Endothelial cell of umbilical vein (primary cell): ENCODE data around the gene OR1F1. TPM values are rescaled to one million over a fixed set of nuclear protein-coding genes. Genes with fewer than 3 reads are reported as not detected.

Experiments used
- BruUV-seq: library from RNA; stranded (reverse); fragments of 400-500 nt; replicated peaks from 2 replicates; lab custom pipeline; 2021; lab: Mats Ljungman, UMichigan
- CTCF ChIA-PET: fragments of 300-600, 350-600 bp; sonication (Branson Sonifier 250); formaldehyde crosslinking; loops from one replicate; lab custom pipeline; 2021; ENCODE audit warnings: antibody characterized with exemption, inconsistent platforms; lab: Charles Lee
- POLR2A ChIA-PET: fragments of 300-600, 350-600 bp; sonication (Branson Sonifier 250); formaldehyde crosslinking; loops from one replicate; lab custom pipeline; 2021; ENCODE audit warnings: antibody characterized with exemption, inconsistent platforms; lab: Charles Lee
- DNase-seq: peaks from one replicate; pipeline ENCODE4 v3.0.0-alpha.2; 2011; ENCODE audit warnings: low read depth, low spot score
- FAIRE-seq: peaks from 2 replicates; lab custom pipeline; 2011; peaks lifted over from hg19 to GRCh38; lab: Jason Lieb, UNC
- H2AFZ ChIP-seq: 2 replicates; pipeline ENCODE4 v1.6.0; 2012; ENCODE audit warnings: low read depth, low read length, control low read depth, inconsistent platforms
- H3K27ac ChIP-seq: 2 replicates; pipeline ENCODE4 v1.5.1; 2011; ENCODE audit warnings: low read depth, mild to moderate bottlenecking, control low read depth, low read length, moderate library complexity; ENCODE audit not compliant: insufficient read depth
- H3K27me3 ChIP-seq, 2 experiments: 2 replicates each; pipeline versions ENCODE4 v1.6.0 to v1.6.1; 2011; ENCODE audit warnings: low read length in 2 of 2, mixed read lengths in 1 of 2; ENCODE audit not compliant: control insufficient read depth in 2 of 2, insufficient read depth in 2 of 2
- H3K36me3 ChIP-seq, 2 experiments: 2 replicates in 1 of 2; 3 replicates in 1 of 2; pipeline ENCODE4 v1.5.1; 2011; ENCODE audit warnings: low read length in 2 of 2, mild to moderate bottlenecking in 1 of 2, moderate library complexity in 1 of 2; ENCODE audit not compliant: control insufficient read depth in 2 of 2, insufficient read depth in 2 of 2; ENCODE audit errors: extremely low read depth in 1 of 2
- H3K4me1 ChIP-seq: 3 replicates; pipeline ENCODE4 v1.5.1; 2011; ENCODE audit warnings: mild to moderate bottlenecking, low read length; ENCODE audit not compliant: control insufficient read depth, insufficient read depth; ENCODE audit errors: extremely low read depth
- H3K4me2 ChIP-seq: 2 replicates; pipeline ENCODE4 v1.6.1; 2011; ENCODE audit warnings: low read length, control low read depth, mixed read lengths; ENCODE audit not compliant: insufficient read depth
- H3K4me3 ChIP-seq, 3 experiments: fragments of 200-600 bp in 1 of 3; sonication (generic), shearing (Covaris generic) in 1 of 3; replicated peaks in 1 of 3; 2 replicates each; pipeline ENCODE4 v1.5.1; 2011 to 2016; ENCODE audit warnings: control low read depth in 3 of 3, low read length in 3 of 3, mild to moderate bottlenecking in 2 of 3, inconsistent platforms in 1 of 3, low read depth in 1 of 3, moderate library complexity in 1 of 3; ENCODE audit not compliant: insufficient read depth in 1 of 3
- H3K79me2 ChIP-seq: 2 replicates; pipeline ENCODE4 v1.6.0; 2012; ENCODE audit warnings: low read length, inconsistent platforms; ENCODE audit not compliant: control insufficient read depth, insufficient read depth
- H3K9ac ChIP-seq: replicated peaks from 2 replicates; pipeline ENCODE3; 2011; ENCODE audit warnings: low read length, control low read depth; ENCODE audit not compliant: insufficient read depth; ENCODE audit errors: extremely low read depth
- H3K9me1 ChIP-seq: replicated peaks from 3 replicates; pipeline ENCODE4 v1.6.0; 2011; ENCODE audit warnings: mild to moderate bottlenecking, low read length; ENCODE audit not compliant: control insufficient read depth, insufficient read depth; ENCODE audit errors: extremely low read depth
- H3K9me3 ChIP-seq: replicated peaks from 2 replicates; pipeline ENCODE4 v1.5.1; 2012; ENCODE audit warnings: low read length, inconsistent platforms; ENCODE audit not compliant: control insufficient read depth, insufficient read depth
- H4K20me1 ChIP-seq: replicated peaks from 2 replicates; pipeline ENCODE3; 2011; ENCODE audit warnings: mild to moderate bottlenecking, low read length; ENCODE audit not compliant: control insufficient read depth, insufficient read depth; ENCODE audit errors: extremely low read depth
- EZH2 ChIP-seq: IDR thresholded peaks from 2 replicates; pipeline ENCODE4 v1.6.1; 2012; ENCODE audit warnings: borderline replicate concordance, low read depth, mild to moderate bottlenecking, moderate library complexity, low read length, inconsistent platforms; ENCODE audit not compliant: severe bottlenecking
- FOS ChIP-seq: IDR thresholded peaks from 2 replicates; pipeline ENCODE4 v1.6.1; 2011; ENCODE audit warnings: mild to moderate bottlenecking, low read length, moderate library complexity, borderline replicate concordance; ENCODE audit not compliant: insufficient read depth
- GATA2 ChIP-seq: IDR thresholded peaks from 2 replicates; pipeline ENCODE4 v1.7.0; 2011; ENCODE audit warnings: low read depth, mild to moderate bottlenecking, moderate library complexity, mixed read lengths, low read length; ENCODE audit not compliant: insufficient read length, insufficient read depth
- JUN ChIP-seq: IDR thresholded peaks from 2 replicates; pipeline ENCODE4 v1.6.1; 2011; ENCODE audit warnings: borderline replicate concordance, low read depth; ENCODE audit not compliant: insufficient read length, insufficient read depth
- MYC ChIP-seq: IDR thresholded peaks from one replicate; pipeline ENCODE4 v1.6.1; 2011; ENCODE audit warnings: mild to moderate bottlenecking, low read depth, low read length
- POLR2A ChIP-seq: IDR thresholded peaks from 2 replicates; pipeline ENCODE4 v1.6.1; 2012; ENCODE audit warnings: low read depth, mild to moderate bottlenecking, control low read depth, low read length
- POLR2AphosphoS5 ChIP-seq: IDR thresholded peaks from 2 replicates; pipeline ENCODE4 v1.6.1; 2012; ENCODE audit warnings: low read depth, mild to moderate bottlenecking, control low read depth, low read length, moderate library complexity; ENCODE audit not compliant: insufficient read depth
- dilution Hi-C: fragments of 300-500 bp; cut with MboI; formaldehyde crosslinking; loops from one replicate; pipeline ENCODE4 v1.15.0; 2019; ENCODE audit warnings: low sequenced_read_pairs; ENCODE audit not compliant: extremely low pct_ligation_motif_present
- intact Hi-C: fragments of 100-400 bp; cut with micrococcal nuclease; formaldehyde crosslinking; loops from one replicate; pipeline ENCODE4 v1.10.0; 2022
- polyA plus RNA-seq, 4 experiments: library from polyadenylated mRNA; depleted of rRNA in 3 of 4; stranded (reverse) in 3 of 4; unstranded in 1 of 4; fragments of >200 nt; gene quantifications; 2 replicates each; pipeline versions ENCODE4 v1.2.1 to v1.2.3, GENCODE V29; 2011 to 2012; ENCODE audit warnings: missing spikeins in 1 of 4
- total RNA-seq: library from RNA; stranded (reverse); gene quantifications from 2 replicates; pipeline ENCODE4 v1.2.3, GENCODE V29; 2021
- TF ChIP-seq, protein P1 (sequence below), 2 donors: IDR thresholded peaks; 1 replicate in 1 of 2; 2 replicates in 1 of 2; pipeline ENCODE4 v1.5.1; 2011; ENCODE audit warnings: low read length in 2 of 2, mild to moderate bottlenecking in 2 of 2, moderate library complexity in 2 of 2, control low read depth in 1 of 2, inconsistent platforms in 1 of 2, low read depth in 1 of 2; ENCODE audit not compliant: insufficient read depth in 1 of 2; ENCODE audit errors: extremely low read depth in 1 of 2
- TF ChIP-seq, protein P2 (sequence below): IDR thresholded peaks from 2 replicates; pipeline ENCODE4 v1.6.1; 2011; ENCODE audit not compliant: insufficient read depth, insufficient read length

The OR1F1 gene
- total and polyA plus RNA-seq, 2 donors (not counting 3 experiments of a cell fraction or from before 2014, with no cell fraction given): 0.17 TPM; not detected in 1

DNA sequence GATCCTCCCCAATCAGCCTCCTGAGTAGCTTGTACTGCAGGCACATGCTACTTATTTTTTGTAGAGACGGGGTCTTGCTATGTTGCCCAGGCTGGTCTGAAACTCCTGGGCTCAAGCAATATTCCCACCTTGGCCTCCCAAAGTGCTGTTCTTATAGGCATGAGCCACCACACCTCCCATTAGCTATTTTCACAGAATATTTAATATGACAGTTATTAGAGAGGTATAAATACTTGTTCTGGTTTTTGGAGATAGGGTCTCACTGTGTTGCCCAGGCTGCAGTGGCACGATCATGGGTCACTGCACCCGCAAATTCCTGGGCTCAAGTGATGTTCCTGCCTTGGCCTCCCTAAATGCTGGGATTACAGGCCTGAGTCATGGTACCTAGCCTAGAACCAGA, 32.0 kb upstream of the OR1F1 start:
- CTCF ChIA-PET: interaction anchor here (1.0 kb wide), 2 partner anchors 10 to 21 kb away, joined by 3 to 4 read pairs; partner anchors contain the start of gene ZNF213
- Histone ChIP-seq H4K20me1 (no peaks in the 10 kb centered on the region), H3K4me2 (no peak overlapping the region), H3K9ac (no peak overlapping the region), H3K4me1 (peaks cover 21% of the 10 kb centered on the region), H3K79me2 (no peaks in the 10 kb centered on the region), H3K4me3 (no peak overlapping the region), H3K36me3 (no peaks in the 10 kb centered on the region), H3K9me1 (no peaks in the 10 kb centered on the region), H2AFZ (no peak overlapping the region), H3K27ac (no peak overlapping the region), H3K9me3 (no peaks in the 10 kb centered on the region), H3K27me3 (no peaks in the 10 kb centered on the region)
- dilution Hi-C loops (no loop called here), intact Hi-C loops (no loop called here)
- no TSS peak for BruUV-seq
- FAIRE-seq: no peak
- POLR2A ChIA-PET: no interaction called here
- DNase-seq: no peak
- TF ChIP-seq EZH2: no peak
- TF ChIP-seq POLR2AphosphoS5: no peak
- TF ChIP-seq, protein P1, sequence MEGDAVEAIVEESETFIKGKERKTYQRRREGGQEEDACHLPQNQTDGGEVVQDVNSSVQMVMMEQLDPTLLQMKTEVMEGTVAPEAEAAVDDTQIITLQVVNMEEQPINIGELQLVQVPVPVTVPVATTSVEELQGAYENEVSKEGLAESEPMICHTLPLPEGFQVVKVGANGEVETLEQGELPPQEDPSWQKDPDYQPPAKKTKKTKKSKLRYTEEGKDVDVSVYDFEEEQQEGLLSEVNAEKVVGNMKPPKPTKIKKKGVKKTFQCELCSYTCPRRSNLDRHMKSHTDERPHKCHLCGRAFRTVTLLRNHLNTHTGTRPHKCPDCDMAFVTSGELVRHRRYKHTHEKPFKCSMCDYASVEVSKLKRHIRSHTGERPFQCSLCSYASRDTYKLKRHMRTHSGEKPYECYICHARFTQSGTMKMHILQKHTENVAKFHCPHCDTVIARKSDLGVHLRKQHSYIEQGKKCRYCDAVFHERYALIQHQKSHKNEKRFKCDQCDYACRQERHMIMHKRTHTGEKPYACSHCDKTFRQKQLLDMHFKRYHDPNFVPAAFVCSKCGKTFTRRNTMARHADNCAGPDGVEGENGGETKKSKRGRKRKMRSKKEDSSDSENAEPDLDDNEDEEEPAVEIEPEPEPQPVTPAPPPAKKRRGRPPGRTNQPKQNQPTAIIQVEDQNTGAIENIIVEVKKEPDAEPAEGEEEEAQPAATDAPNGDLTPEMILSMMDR (IDR thresholded peaks at IDR 0.05; ENCODE audit: extremely low read depth in 1 of 2, insufficient read depth in 1 of 2, low read depth in 1 of 2, low read length in 2 of 2): no peak
- no peak for TF ChIP-seq FOS
- no peak for TF ChIP-seq MYC
- TF ChIP-seq GATA2: no peak
- no peak for TF ChIP-seq JUN
- TF ChIP-seq POLR2A: no peak
- TF ChIP-seq, protein P2, sequence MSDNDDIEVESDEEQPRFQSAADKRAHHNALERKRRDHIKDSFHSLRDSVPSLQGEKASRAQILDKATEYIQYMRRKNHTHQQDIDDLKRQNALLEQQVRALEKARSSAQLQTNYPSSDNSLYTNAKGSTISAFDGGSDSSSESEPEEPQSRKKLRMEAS: no peak
